Measurements from ENCODE around the gene PRIM1. TPM values are rescaled to one million over a fixed set of nuclear protein-coding genes. Genes with fewer than 3 reads are reported as not detected.
A peak's percentile ranks its signal among the peaks of the same experiment; 100 is the strongest.

PRIM1 gene
- total and polyA plus RNA-seq, 2 of the 13 experiments (the other 11 are each of a cell fraction or from before 2014, with no cell fraction given), result 30.0 to 47.3 TPM

DNA sequence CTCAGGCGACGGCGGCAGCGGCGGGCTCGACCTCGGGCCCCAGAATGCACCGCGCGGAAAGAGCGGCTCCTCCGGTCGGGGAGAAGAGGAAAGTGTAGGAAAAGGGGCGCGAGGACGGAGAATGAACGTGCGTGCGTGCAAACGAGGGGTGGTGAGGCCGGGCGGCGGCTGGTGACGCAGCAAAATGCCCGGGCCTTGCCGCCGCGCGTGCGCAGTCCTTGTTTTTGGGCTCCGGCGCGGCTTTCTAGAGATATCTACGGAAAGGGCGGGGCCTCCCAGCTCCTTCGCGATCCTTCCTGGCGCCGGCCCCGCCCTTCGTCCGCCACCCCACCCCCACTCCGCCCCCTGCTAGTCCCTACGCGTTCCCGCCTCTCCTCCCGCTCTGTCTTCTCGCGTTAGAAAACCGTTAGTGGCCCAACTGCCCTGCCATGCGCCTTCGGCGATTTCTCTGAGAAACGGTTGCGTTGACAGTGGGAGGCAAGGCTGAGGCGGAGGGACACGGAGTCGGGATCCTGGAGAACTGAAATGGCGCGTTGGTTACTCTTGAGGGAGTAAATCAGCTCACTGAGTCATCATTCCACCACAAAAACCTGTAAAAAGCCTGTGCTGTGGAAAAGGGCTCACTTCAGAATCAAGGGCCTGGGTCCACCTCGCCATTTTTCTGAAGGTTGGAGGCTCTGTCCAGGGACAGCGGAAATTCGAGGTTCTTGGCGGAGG lies 63.8 kb downstream of the PRIM1 start, which contains the start of gene PTGES3 (continued):
- TF ChIP-seq ZNF768 (CRISPR knock-in tag; IDR thresholded peaks at IDR 0.05) (peak; percentile 45; the same call in 1 of the 2 replicates), ESRRA (CRISPR knock-in tag; IDR thresholded peaks at IDR 0.05; ENCODE audit: low read depth) (no peak; the same call in none of the 2 replicates), NCOA1 (CRISPR knock-in tag; IDR thresholded peaks at IDR 0.05) (peak; percentile 41), TBX3 (IDR thresholded peaks at IDR 0.05; ENCODE audit: borderline replicate concordance) (no peak), PHF8 (CRISPR knock-in tag; IDR thresholded peaks at IDR 0.05) (peak; percentile 88), RBAK (CRISPR knock-in tag; IDR thresholded peaks at IDR 0.05) (no peak), EP300 (IDR thresholded peaks at IDR 0.05; ENCODE audit: low read depth in 2 of 2, low read length in 2 of 2) (no peak; a peak in 1 of 4 replicates), EP300 (CRISPR knock-in tag; IDR thresholded peaks at IDR 0.05; ENCODE audit: borderline replicate concordance) (peak; percentile 9; the same call in 1 of the 2 replicates), MATR3 (CRISPR knock-in tag; IDR thresholded peaks at IDR 0.05) (no peak), SALL1 (CRISPR knock-in tag; IDR thresholded peaks at IDR 0.05) (peak; percentile 94), ELF3 (CRISPR knock-in tag; IDR thresholded peaks at IDR 0.05) (peak; percentile 84), ZFP36 (IDR thresholded peaks at IDR 0.05; ENCODE audit: borderline replicate concordance, low read depth, low read length, partially characterized antibody) (no peak), ZNF605 (CRISPR knock-in tag; IDR thresholded peaks at IDR 0.05) (peak; percentile 99), TARDBP (CRISPR knock-in tag; IDR thresholded peaks at IDR 0.05) (no peak; the same call in 1 of the 2 replicates), ZNF562 (CRISPR knock-in tag; IDR thresholded peaks at IDR 0.05; ENCODE audit: borderline replicate concordance) (peak; percentile 46; the same call in 1 of the 2 replicates), ERF (CRISPR knock-in tag; IDR thresholded peaks at IDR 0.05) (peak; percentile 98), IRF2 (CRISPR knock-in tag; IDR thresholded peaks at IDR 0.05) (peak; percentile 96), ZNF460 (CRISPR knock-in tag; IDR thresholded peaks at IDR 0.05; ENCODE audit: borderline replicate concordance) (no peak; the same call in 1 of the 2 replicates), NONO (IDR thresholded peaks at IDR 0.05) (no peak), NONO (CRISPR knock-in tag; conservative IDR thresholded peaks at IDR 0.05) (peak; percentile 62; the same call in 1 of the 2 replicates)
- TF ChIP-seq, protein P1, sequence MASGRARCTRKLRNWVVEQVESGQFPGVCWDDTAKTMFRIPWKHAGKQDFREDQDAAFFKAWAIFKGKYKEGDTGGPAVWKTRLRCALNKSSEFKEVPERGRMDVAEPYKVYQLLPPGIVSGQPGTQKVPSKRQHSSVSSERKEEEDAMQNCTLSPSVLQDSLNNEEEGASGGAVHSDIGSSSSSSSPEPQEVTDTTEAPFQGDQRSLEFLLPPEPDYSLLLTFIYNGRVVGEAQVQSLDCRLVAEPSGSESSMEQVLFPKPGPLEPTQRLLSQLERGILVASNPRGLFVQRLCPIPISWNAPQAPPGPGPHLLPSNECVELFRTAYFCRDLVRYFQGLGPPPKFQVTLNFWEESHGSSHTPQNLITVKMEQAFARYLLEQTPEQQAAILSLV (CRISPR knock-in tag; IDR thresholded peaks at IDR 0.05; ENCODE audit: borderline replicate concordance), result peak; percentile 95; the same call in 1 of the 2 replicates
- TF ChIP-seq, protein P2, sequence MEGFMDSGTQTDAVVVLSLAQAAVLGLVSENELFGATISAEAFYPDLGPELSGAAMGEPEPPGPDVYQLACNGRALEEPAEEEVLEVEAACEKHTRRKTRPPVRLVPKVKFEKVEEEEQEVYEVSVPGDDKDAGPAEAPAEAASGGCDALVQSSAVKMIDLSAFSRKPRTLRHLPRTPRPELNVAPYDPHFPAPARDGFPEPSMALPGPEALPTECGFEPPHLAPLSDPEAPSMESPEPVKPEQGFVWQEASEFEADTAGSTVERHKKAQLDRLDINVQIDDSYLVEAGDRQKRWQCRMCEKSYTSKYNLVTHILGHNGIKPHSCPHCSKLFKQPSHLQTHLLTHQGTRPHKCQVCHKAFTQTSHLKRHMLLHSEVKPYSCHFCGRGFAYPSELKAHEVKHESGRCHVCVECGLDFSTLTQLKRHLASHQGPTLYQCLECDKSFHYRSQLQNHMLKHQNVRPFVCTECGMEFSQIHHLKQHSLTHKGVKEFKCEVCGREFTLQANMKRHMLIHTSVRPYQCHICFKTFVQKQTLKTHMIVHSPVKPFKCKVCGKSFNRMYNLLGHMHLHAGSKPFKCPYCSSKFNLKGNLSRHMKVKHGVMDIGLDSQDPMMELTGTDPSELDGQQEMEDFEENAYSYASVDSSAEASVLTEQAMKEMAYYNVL (CRISPR knock-in tag; IDR thresholded peaks at IDR 0.05; ENCODE audit: borderline replicate concordance), result peak; percentile 83
- TF ChIP-seq, protein P3, sequence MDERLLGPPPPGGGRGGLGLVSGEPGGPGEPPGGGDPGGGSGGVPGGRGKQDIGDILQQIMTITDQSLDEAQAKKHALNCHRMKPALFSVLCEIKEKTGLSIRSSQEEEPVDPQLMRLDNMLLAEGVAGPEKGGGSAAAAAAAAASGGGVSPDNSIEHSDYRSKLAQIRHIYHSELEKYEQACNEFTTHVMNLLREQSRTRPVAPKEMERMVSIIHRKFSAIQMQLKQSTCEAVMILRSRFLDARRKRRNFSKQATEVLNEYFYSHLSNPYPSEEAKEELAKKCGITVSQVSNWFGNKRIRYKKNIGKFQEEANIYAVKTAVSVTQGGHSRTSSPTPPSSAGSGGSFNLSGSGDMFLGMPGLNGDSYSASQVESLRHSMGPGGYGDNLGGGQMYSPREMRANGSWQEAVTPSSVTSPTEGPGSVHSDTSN (CRISPR knock-in tag; IDR thresholded peaks at IDR 0.05), result no peak
- TF ChIP-seq, protein P4, sequence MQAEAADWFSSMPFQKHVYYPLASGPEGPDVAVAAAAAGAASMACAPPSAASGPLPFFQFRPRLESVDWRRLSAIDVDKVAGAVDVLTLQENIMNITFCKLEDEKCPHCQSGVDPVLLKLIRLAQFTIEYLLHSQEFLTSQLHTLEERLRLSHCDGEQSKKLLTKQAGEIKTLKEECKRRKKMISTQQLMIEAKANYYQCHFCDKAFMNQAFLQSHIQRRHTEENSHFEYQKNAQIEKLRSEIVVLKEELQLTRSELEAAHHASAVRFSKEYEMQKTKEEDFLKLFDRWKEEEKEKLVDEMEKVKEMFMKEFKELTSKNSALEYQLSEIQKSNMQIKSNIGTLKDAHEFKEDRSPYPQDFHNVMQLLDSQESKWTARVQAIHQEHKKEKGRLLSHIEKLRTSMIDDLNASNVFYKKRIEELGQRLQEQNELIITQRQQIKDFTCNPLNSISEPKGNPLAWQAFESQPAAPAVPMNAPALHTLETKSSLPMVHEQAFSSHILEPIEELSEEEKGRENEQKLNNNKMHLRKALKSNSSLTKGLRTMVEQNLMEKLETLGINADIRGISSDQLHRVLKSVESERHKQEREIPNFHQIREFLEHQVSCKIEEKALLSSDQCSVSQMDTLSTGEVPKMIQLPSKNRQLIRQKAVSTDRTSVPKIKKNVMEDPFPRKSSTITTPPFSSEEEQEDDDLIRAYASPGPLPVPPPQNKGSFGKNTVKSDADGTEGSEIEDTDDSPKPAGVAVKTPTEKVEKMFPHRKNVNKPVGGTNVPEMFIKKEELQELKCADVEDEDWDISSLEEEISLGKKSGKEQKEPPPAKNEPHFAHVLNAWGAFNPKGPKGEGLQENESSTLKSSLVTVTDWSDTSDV (CRISPR knock-in tag; IDR thresholded peaks at IDR 0.05), result peak; percentile 91; the same call in 1 of the 2 replicates
